Cerebellar nuclear complex (tissue), 1 donor: ENCODE results near the gene TMC2.
"Not testable (repeated sequence)": the region's sequence is repeated elsewhere in the genome, so short reads cannot be mapped to it uniquely, and the experiment has no call there.

Experiments
- DNase-seq, 2 experiments: peaks; one replicate each; lab custom pipeline; 2025; lab: John Stamatoyannopoulos, UW

The TMC2 gene

GRCh38 chr20:2536560-2536986 is at the start of gene TMC2:
TSS of gene TMC2 (plus strand) at chr20:2536573. CDS start at chr20:2536622, 49 bp downstream.
- no peak for DNase-seq

DNA sequence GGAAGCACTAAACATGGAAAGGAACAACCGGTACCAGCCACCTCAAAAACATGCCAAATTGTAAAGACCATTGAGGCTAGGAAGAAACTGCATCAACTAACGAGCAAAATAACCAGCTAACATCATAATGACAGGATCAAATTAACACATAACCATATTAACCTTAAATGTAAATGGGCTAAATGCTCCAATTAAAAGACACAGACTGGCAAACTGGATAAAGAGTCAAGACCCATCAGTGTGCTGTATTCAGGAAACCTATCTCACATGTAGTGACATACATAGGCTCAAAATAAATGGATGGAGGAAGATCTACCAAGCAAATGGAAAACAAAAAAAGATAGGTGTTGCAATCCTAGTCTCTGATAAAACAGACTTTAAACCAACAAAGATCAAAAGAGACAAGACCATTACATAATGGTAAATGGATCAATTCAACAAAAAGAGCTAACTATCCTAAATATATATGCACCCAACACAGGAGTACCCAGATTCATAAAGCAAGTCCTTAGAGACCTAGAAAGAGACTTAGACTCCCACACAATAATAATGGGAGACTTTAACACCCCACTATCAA is 33.5 kb upstream of the TMC2 start:
- not testable (repeated sequence) for DNase-seq

DNA sequence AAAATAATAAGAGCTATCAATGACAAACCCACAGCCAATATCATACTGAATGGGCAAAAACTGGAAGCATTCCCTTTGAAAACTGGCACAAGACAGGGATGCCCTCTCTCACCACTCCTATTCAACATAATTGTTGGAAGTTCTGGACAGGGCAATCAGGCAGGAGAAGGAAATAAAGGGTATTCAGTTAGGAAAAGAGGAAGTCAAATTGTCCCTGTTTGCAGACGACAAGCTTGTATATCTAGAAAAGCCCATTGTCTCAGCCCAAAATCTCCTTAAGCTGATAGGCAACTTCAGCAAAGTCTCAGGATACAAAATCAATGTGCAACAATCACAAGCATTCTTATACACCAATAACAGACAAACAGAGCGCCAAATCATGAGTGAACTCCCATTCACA is 31.6 kb upstream of the TMC2 start:
- not testable (repeated sequence) for DNase-seq

GRCh38 chr20:2506426-2506825 is 29.9 kb upstream of the TMC2 start:
- DNase-seq: not testable (repeated sequence)

DNA sequence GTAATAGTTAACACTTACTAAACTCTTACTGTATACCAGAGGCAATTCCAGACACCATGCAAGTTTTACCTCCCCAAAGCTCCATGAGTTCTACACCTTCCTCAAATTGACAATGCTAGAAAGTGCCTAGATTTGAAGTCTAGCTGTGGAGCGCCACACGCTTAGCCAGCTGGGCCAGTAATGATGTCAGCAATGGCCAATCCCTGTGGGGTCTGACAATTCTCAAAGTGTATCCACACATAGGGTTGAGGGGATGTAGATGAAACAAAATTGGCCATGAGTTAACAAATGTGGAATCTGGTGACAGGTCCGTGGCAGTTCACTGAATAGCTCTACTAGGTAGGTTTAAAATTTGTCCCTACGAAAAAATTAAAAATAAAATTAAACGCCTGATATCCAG is 28.9 kb upstream of the TMC2 start:
- DNase-seq: no peak

DNA sequence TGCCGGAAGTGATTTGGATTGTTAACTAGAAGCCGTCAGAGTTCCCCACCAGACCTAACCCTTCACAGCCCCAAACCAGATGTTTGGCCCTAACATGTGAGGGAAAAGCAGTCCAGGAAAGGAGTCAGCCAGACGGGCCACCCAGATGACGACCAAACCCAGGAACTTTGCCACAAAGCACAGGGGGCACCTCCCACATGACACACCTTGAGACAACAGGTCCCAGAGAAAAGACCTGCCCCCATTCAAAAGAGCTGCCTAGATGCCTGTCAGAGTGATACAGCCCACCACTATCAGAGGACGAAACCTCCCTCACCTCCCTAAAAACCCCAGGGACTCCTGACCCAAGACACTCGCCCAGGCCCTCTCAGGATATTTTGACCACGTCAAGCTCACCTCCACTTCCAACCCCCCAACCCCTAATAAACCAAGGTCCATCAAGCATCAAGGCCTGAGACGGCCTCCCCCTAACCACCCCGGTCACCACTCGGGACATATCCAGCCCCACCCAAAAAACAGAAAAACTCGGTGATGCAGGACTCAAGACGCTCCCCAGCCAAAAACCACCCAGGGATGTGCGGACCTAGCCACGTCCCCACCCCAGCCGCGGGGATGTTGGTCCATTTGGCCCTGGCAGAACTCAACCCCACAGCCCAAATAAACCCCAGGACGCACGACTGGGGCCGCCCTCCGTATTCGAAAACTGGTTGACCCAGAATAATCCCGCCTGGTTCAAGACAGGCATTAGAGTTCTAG is 28.3 kb upstream of the TMC2 start:
- no peak for DNase-seq

- peak; percentile 26 to 79 for DNase-seq
These were observed 27.5 kb upstream of the TMC2 start, which contains the start of gene ZNF343 for GRCh38 chr20:2508631-2509467. TSS of gene ZNF343 (minus strand) at chr20:2508915. CDS start at chr20:2493895, 15,020 bp downstream.

DNA sequence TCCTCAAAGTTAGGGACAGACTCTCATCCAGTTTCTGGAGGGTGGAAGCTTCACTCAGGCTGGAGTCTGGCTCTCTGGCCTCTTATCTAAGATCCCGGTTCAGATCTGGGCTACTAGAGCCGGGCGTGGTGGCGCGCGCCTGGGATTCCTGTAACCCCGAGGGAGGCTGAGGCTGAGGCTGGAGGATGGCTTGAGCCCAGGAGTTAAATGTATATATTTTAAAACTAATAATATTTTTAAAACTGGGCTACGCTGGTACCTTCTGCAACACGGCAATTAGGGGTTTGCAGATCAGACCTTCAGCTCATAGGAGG is 26.9 kb upstream of the TMC2 start:
- no peak for DNase-seq

DNA sequence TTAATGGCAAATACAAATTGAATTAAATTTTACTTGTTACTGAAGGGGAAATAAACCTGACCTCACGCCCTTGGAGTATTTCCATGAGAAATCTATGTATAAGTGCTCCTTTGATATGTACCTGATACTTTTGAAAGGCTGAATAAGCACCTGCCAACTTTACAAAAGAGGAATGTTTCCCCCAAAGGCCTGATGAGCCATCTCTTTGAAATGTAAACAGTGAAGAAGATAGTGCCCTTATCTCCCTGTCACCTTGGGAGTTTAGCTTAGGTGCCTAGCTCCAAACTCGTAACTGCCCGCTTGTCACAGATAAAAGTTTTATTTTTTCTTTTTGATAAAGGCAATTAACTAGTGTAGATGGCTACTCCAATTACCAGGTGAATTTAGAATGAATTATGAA is 26.6 kb upstream of the TMC2 start:
- DNase-seq: no peak

GRCh38 chr20:2515203-2515602 is 21.2 kb upstream of the TMC2 start:
- DNase-seq: no peak

DNA sequence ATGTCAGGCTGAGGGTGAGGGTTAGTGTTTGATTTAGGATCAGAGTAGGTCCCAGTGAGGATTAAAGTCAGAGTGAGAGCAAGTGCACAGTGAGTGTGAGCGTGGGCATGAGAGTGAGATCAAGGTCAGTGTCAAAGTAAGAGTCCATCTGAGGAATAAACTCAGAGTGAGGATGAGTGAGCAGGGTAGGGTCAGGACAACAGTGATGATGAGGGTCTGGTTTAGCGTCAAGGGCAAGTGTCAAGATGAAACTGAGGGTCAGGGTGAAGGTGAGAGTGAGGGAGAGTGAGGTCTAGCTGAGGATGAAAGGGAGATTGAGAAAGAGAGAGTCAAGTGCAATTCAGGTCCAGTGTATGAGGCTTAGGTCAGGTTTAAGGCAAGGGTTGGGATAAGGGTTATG is 20.0 kb upstream of the TMC2 start:
- no peak for DNase-seq

DNA sequence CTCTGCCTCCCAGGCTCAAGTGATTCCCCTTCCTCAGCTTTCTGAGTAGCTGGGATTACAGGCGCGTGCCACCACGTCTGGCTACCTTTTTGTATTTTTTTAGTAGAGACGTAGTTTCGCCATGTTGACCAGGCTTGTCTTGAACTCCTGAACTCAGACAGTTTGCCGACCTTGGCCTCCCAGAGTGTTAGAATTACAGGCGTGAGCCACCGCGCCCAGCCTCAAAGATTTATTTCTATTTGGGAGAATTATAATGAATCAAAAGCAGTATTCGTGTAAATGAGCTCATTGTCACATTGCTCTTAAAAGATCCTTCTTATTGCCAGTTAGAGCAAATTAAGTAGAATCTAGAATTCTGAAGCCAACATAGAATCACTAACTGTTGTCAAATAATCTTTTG is 18.3 kb upstream of the TMC2 start:
- DNase-seq: no peak

GRCh38 chr20:2518558-2518957 is 17.8 kb upstream of the TMC2 start:
- no peak for DNase-seq

GRCh38 chr20:2519115-2519809 is 17.1 kb upstream of the TMC2 start:
- no peak for DNase-seq

GRCh38 chr20:2520617-2521016 is 15.8 kb upstream of the TMC2 start:
- no peak for DNase-seq

GRCh38 chr20:2521369-2522305 is 14.7 kb upstream of the TMC2 start:
- no peak for DNase-seq

GRCh38 chr20:2522826-2523429 is 13.4 kb upstream of the TMC2 start:
- not testable (repeated sequence) for DNase-seq

DNA sequence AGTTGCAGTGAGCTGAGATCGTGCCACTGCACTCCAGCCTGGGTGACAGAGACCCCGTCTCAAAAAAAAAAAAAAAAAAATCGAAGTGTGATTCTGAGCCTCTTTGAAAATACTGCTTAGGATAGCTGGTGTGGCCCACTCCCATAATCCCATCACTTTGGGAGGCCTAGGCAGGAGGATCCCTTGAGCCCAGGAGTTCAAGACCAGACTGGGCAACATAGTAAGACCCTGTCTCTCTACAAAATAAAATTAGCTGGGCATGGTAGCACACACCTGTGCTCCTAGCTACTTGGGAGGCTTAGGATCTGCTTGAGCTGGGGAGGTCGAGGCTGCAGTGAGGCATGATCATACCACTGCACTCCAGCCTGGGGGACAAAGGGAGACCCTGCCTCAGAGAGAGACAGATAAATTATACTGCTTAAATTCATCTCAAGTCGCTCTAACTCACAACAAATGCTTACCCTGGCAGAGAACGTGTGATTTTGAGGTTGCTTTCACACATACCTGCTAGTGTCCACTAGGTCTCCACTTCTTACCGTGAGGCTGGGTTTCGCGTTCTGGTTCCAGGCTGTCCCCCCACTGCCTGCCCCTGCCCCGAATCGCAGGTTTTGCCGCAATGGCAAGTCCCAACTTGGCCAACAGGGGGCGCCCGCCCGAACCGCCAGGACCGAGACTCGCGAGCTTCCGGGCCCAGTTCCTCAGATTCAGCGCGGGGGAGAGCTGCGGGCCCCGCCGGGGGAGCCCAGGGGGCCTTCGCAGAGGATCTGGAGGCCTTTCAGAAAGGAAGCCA is 12.3 kb upstream of the TMC2 start:
- DNase-seq: peak in 1 of 2 experiments; percentile 52

DNA sequence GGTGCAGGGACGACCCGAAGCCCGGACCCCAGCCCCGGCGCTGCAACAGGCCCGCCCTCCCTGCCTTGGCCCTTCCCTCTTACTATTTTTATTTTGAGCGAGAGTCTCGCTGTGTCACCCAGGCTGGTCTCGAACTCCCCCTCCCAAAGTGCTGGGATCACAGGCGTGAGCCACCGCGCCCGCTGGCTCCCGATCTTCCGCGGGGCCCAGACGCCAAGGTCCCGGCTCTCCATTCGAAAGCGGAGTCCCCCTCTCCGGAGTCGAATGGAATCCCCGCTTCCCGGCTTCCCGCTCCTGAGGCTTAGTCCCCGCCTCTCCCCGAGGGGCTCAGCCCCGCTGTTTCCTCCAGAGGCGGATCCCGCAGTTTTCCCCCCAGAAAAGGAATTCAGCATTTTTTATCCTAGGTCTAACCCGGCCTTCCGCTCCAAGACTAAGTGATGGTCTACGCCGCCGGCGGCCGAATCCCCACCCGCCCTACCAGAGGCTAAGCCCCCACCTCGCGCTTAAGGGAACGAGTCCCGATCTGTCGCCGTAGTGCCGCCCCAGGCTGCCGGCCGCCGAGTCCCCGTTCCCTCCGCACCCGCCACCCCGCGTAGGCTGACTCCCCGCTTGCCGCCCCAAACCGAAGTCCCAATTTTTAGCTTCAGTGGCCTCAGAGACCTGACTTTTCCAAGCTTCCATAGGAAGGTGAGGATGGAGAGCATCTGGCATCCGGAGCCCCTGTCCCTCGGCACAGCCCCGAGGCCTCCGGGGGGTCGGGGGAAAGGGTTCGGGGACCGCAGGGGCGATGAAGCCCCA is 11.5 kb upstream of the TMC2 start:
- DNase-seq: no peak
